ENCODE results near the gene ANKRD9. TPM values are rescaled to one million over a fixed set of nuclear protein-coding genes. Genes with fewer than 3 reads are reported as not detected.

The ANKRD9 gene
- total and polyA plus RNA-seq, 2 experiments from 2014 or later, result 17.3 to 95.9 TPM

- TF ChIP-seq CREB1 (CRISPR knock-in tag; IDR thresholded peaks at IDR 0.05; ENCODE audit: low read depth) (no peak), EZH2phosphoT487 (IDR thresholded peaks at IDR 0.05; ENCODE audit: unreplicated experiment) (no peak), ZNF331 (CRISPR knock-in tag; IDR thresholded peaks at IDR 0.05; ENCODE audit: low read depth) (no peak), POLR2AphosphoS5 (IDR thresholded peaks at IDR 0.05; ENCODE audit: low read depth) (no peak)
- TF ChIP-seq, protein P1, sequence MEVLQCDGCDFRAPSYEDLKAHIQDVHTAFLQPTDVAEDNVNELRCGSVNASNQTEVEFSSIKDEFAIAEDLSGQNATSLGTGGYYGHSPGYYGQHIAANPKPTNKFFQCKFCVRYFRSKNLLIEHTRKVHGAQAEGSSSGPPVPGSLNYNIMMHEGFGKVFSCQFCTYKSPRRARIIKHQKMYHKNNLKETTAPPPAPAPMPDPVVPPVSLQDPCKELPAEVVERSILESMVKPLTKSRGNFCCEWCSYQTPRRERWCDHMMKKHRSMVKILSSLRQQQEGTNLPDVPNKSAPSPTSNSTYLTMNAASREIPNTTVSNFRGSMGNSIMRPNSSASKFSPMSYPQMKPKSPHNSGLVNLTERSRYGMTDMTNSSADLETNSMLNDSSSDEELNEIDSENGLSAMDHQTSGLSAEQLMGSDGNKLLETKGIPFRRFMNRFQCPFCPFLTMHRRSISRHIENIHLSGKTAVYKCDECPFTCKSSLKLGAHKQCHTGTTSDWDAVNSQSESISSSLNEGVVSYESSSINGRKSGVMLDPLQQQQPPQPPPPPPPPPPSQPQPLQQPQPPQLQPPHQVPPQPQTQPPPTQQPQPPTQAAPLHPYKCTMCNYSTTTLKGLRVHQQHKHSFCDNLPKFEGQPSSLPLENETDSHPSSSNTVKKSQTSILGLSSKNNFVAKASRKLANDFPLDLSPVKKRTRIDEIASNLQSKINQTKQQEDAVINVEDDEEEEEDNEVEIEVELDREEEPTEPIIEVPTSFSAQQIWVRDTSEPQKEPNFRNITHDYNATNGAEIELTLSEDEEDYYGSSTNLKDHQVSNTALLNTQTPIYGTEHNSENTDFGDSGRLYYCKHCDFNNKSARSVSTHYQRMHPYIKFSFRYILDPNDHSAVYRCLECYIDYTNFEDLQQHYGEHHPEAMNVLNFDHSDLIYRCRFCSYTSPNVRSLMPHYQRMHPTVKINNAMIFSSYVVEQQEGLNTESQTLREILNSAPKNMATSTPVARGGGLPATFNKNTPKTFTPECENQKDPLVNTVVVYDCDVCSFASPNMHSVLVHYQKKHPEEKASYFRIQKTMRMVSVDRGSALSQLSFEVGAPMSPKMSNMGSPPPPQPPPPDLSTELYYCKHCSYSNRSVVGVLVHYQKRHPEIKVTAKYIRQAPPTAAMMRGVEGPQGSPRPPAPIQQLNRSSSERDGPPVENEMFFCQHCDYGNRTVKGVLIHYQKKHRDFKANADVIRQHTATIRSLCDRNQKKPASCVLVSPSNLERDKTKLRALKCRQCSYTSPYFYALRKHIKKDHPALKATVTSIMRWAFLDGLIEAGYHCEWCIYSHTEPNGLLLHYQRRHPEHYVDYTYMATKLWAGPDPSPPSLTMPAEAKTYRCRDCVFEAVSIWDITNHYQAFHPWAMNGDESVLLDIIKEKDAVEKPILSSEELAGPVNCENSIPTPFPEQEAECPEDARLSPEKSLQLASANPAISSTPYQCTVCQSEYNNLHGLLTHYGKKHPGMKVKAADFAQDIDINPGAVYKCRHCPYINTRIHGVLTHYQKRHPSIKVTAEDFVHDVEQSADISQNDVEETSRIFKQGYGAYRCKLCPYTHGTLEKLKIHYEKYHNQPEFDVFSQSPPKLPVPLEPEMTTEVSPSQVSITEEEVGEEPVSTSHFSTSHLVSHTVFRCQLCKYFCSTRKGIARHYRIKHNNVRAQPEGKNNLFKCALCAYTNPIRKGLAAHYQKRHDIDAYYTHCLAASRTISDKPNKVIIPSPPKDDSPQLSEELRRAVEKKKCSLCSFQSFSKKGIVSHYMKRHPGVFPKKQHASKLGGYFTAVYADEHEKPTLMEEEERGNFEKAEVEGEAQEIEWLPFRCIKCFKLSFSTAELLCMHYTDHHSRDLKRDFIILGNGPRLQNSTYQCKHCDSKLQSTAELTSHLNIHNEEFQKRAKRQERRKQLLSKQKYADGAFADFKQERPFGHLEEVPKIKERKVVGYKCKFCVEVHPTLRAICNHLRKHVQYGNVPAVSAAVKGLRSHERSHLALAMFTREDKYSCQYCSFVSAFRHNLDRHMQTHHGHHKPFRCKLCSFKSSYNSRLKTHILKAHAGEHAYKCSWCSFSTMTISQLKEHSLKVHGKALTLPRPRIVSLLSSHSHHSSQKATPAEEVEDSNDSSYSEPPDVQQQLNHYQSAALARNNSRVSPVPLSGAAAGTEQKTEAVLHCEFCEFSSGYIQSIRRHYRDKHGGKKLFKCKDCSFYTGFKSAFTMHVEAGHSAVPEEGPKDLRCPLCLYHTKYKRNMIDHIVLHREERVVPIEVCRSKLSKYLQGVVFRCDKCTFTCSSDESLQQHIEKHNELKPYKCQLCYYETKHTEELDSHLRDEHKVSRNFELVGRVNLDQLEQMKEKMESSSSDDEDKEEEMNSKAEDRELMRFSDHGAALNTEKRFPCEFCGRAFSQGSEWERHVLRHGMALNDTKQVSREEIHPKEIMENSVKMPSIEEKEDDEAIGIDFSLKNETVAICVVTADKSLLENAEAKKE (CRISPR knock-in tag; IDR thresholded peaks at IDR 0.05), result no peak
Observed at GRCh38 chr14:102487204-102487577, 22.4 kb downstream of the ANKRD9 start (continued).

- H3K9me3 Mint-ChIP-seq, result no peaks in the 10 kb centered on the region
- H3K27me3 Mint-ChIP-seq (ENCODE audit: insufficient read depth, low read depth, poor library complexity), result peaks cover 15% of the 10 kb centered on the region
- no peaks in the 10 kb centered on the region for H3K4me1 ChIP-seq (ENCODE audit: insufficient read depth)
- peaks cover 9% of the 10 kb centered on the region; the same call in 2 of the 3 replicates for H3K36me3 Mint-ChIP-seq (ENCODE audit: low read depth)
- H3K27ac Mint-ChIP-seq, result no peak overlapping the region; the same call in 1 of the 2 replicates
- 0 out of 2 replicates have a peak overlapping the region, but pooled peaks have one; percentile 9 for H3K27ac ChIP-seq (ENCODE audit: low read depth)
- H3K79me2 ChIP-seq (replicated peaks; ENCODE audit: insufficient read depth), result no peaks in the 10 kb centered on the region
- H2AFZ ChIP-seq, result no peak overlapping the region
- H3K4me2 ChIP-seq, result no peak overlapping the region
- peak; percentile 37; the same call in 2 of the 3 replicates for ATAC-seq
- no peak overlapping the region for H3K4me3 ChIP-seq
- H3K36me3 ChIP-seq (ENCODE audit: insufficient read depth), result no peaks in the 10 kb centered on the region
- 0 out of 2 replicates have a peak, but pooled peaks cover 7% of the 10 kb centered on the region for H3F3A ChIP-seq (replicated peaks; ENCODE audit: low read depth)
- no peaks in the 10 kb centered on the region for H3K4me1 Mint-ChIP-seq
- H4K20me1 ChIP-seq (replicated peaks; ENCODE audit: insufficient read depth), result no peaks in the 10 kb centered on the region
- no peaks in the 10 kb centered on the region for H3K27me3 ChIP-seq (ENCODE audit: insufficient read depth)
- H3K4me3 Mint-ChIP-seq, result no peak overlapping the region
- no peak for DNase-seq (ENCODE audit: low spot score)
- H3K9me2 ChIP-seq (ENCODE audit: insufficient read depth), result no peaks in the 10 kb centered on the region
- TF ChIP-seq ZNF331 (CRISPR knock-in tag; IDR thresholded peaks at IDR 0.05; ENCODE audit: low read depth) (no peak), ETS1 (IDR thresholded peaks at IDR 0.05) (no peak), POLR2AphosphoS5 (IDR thresholded peaks at IDR 0.05; ENCODE audit: low read depth) (no peak), CREB1 (CRISPR knock-in tag; IDR thresholded peaks at IDR 0.05; ENCODE audit: low read depth) (no peak), EZH2phosphoT487 (IDR thresholded peaks at IDR 0.05; ENCODE audit: unreplicated experiment) (no peak), STAT1 (IDR thresholded peaks at IDR 0.05; ENCODE audit: unreplicated experiment) (no peak)
- TF ChIP-seq, protein P1 (CRISPR knock-in tag; IDR thresholded peaks at IDR 0.05), result no peak
Observed at GRCh38 chr14:102486513-102487203, 22.9 kb downstream of the ANKRD9 start.

All from GM23338 (cell line).